IMR-90 (cell line): ENCODE data around the gene DCLK1.

Experiments
- POLR2A ChIP-seq: IDR thresholded peaks from 2 replicates; pipeline ENCODE4 v1.6.1; 2012; ENCODE audit warnings: mild to moderate bottlenecking, low read depth, low read length
- SMC3 ChIP-seq: fragments of 150-350 bp; IDR thresholded peaks from 2 replicates; pipeline ENCODE4 v1.6.1; 2016; ENCODE audit warnings: low read depth, mild to moderate bottlenecking, antibody characterized with exemption, low read length, moderate library complexity

- TF ChIP-seq POLR2A, result no peak
- TF ChIP-seq SMC3, result no peak
Observed at GRCh38 chr13:35854286-35854685, 276.9 kb downstream of the DCLK1 start.
